ENCODE results near the gene HOXC10. TPM values are rescaled to one million over a fixed set of nuclear protein-coding genes. Genes with fewer than 3 reads are reported as not detected.
A peak's percentile ranks its signal among the peaks of the same experiment; 100 is the strongest.

HOXC10 gene
- total and polyA plus RNA-seq, 5 donors: not detected

- Histone ChIP-seq H3K27ac (ENCODE audit: low read length) (no peak overlapping the region), H3K4me1 (ENCODE audit: control insufficient read depth, insufficient read depth, low read length) (no peaks in the 10 kb centered on the region), H3K4me3 (ENCODE audit: low read length) (peak overlapping the region; percentile 1), H3K27me3 (ENCODE audit: control insufficient read depth, insufficient read depth) (no peaks in the 10 kb centered on the region), H3K9me3 (ENCODE audit: control insufficient read depth, low read length) (no peaks in the 10 kb centered on the region)
- ATAC-seq: no peak
- 2% methylated on average over 25 of the region's 25 CpGs for whole genome bisulfite sequencing
- intact Hi-C loops (cut with DNase I): no loop called here
- DNase-seq: no peak
These were observed 9.9 kb upstream of the HOXC10 start for GRCh38 chr12:53975064-53975471.

GRCh38 chr12:53975479-53976152 is 9.3 kb upstream of the HOXC10 start:
- no peak for ATAC-seq
- no peaks in the 10 kb centered on the region for H3K4me1 ChIP-seq (ENCODE audit: control insufficient read depth, insufficient read depth, low read length)
- peak overlapping the region; percentile 1 for H3K4me3 ChIP-seq (ENCODE audit: low read length)
- peak in 1 of 3 donors; percentile 29 for DNase-seq
- intact Hi-C loops (cut with DNase I): no loop called here
- no peaks in the 10 kb centered on the region for H3K27me3 ChIP-seq (ENCODE audit: control insufficient read depth, insufficient read depth)
- no peaks in the 10 kb centered on the region for H3K9me3 ChIP-seq (ENCODE audit: control insufficient read depth, low read length)
- WGBS: 9% methylated on average over 31 of the region's 31 CpGs
- no peak overlapping the region for H3K27ac ChIP-seq (ENCODE audit: low read length)

GRCh38 chr12:53976172-53976822 is 8.6 kb upstream of the HOXC10 start:
- ATAC-seq (no peak), DNase-seq (peak in 1 of 3 donors; percentile 23)
- H3K27me3 ChIP-seq (ENCODE audit: control insufficient read depth, insufficient read depth): no peaks in the 10 kb centered on the region
- H3K9me3 ChIP-seq (ENCODE audit: control insufficient read depth, low read length): no peaks in the 10 kb centered on the region
- WGBS: 16% methylated on average over 21 of the region's 21 CpGs
- H3K4me1 ChIP-seq (ENCODE audit: control insufficient read depth, insufficient read depth, low read length): no peaks in the 10 kb centered on the region
- intact Hi-C loops (cut with DNase I): no loop called here
- no peak overlapping the region for H3K4me3 ChIP-seq (ENCODE audit: low read length)
- H3K27ac ChIP-seq (ENCODE audit: low read length): no peak overlapping the region

GRCh38 chr12:53976823-53977595 is 7.9 kb upstream of the HOXC10 start:
- Histone ChIP-seq H3K4me3 (ENCODE audit: low read length) (no peak overlapping the region), H3K9me3 (ENCODE audit: control insufficient read depth, low read length) (no peaks in the 10 kb centered on the region), H3K4me1 (ENCODE audit: control insufficient read depth, insufficient read depth, low read length) (no peaks in the 10 kb centered on the region), H3K27me3 (ENCODE audit: control insufficient read depth, insufficient read depth) (no peaks in the 10 kb centered on the region), H3K27ac (ENCODE audit: low read length) (no peak overlapping the region)
- ATAC-seq (no peak), DNase-seq (peak in 1 of 3 donors; percentile 18)
- intact Hi-C loops (cut with DNase I): no loop called here
- 8% methylated on average over 9 of the region's 9 CpGs for WGBS

GRCh38 chr12:53977596-53978445 is 7.1 kb upstream of the HOXC10 start:
- Histone ChIP-seq H3K4me1 (ENCODE audit: control insufficient read depth, insufficient read depth, low read length) (no peaks in the 10 kb centered on the region), H3K4me3 (ENCODE audit: low read length) (no peak overlapping the region), H3K27ac (ENCODE audit: low read length) (no peak overlapping the region), H3K27me3 (ENCODE audit: control insufficient read depth, insufficient read depth) (no peaks in the 10 kb centered on the region), H3K9me3 (ENCODE audit: control insufficient read depth, low read length) (no peaks in the 10 kb centered on the region)
- ATAC-seq (no peak), DNase-seq (peak in 1 of 3 donors; percentile 13)
- intact Hi-C loops (cut with DNase I): no loop called here
- WGBS: 7% methylated on average over 11 of the region's 11 CpGs

- intact Hi-C loops (cut with DNase I): no loop called here
- no peaks in the 10 kb centered on the region for H3K9me3 ChIP-seq (ENCODE audit: control insufficient read depth, low read length)
- DNase-seq: peak in 1 of 3 donors; percentile 13
- H3K4me1 ChIP-seq (ENCODE audit: control insufficient read depth, insufficient read depth, low read length): no peaks in the 10 kb centered on the region
- no peaks in the 10 kb centered on the region for H3K27me3 ChIP-seq (ENCODE audit: control insufficient read depth, insufficient read depth)
- H3K27ac ChIP-seq (ENCODE audit: low read length): no peak overlapping the region
- WGBS: 10% methylated on average over 15 of the region's 15 CpGs
- no peak overlapping the region for H3K4me3 ChIP-seq (ENCODE audit: low read length)
- no peak for ATAC-seq
These were observed 6.2 kb upstream of the HOXC10 start for GRCh38 chr12:53978477-53979356.

- intact Hi-C loops (cut with DNase I): no loop called here
- no peaks in the 10 kb centered on the region for H3K4me1 ChIP-seq (ENCODE audit: control insufficient read depth, insufficient read depth, low read length)
- WGBS: 23% methylated on average over 7 of the region's 7 CpGs
- no peak overlapping the region for H3K27ac ChIP-seq (ENCODE audit: low read length)
- no peak overlapping the region for H3K4me3 ChIP-seq (ENCODE audit: low read length)
- no peaks in the 10 kb centered on the region for H3K9me3 ChIP-seq (ENCODE audit: control insufficient read depth, low read length)
- DNase-seq (peak in 1 of 3 donors; percentile 10), ATAC-seq (no peak)
- no peaks in the 10 kb centered on the region for H3K27me3 ChIP-seq (ENCODE audit: control insufficient read depth, insufficient read depth)
These were observed 4.7 kb upstream of the HOXC10 start for GRCh38 chr12:53980104-53980801.

- Histone ChIP-seq H3K27ac (ENCODE audit: low read length) (no peak overlapping the region), H3K27me3 (ENCODE audit: control insufficient read depth, insufficient read depth) (no peaks in the 10 kb centered on the region), H3K4me3 (ENCODE audit: low read length) (no peak overlapping the region), H3K9me3 (ENCODE audit: control insufficient read depth, low read length) (no peaks in the 10 kb centered on the region), H3K4me1 (ENCODE audit: control insufficient read depth, insufficient read depth, low read length) (no peaks in the 10 kb centered on the region)
- WGBS: 21% methylated on average over 15 of the region's 15 CpGs
- intact Hi-C loops (cut with DNase I): no loop called here
- DNase-seq: no peak
- no peak for ATAC-seq
These were observed 4.0 kb upstream of the HOXC10 start for GRCh38 chr12:53980802-53981496.
